Activated naive CD4-positive, alpha-beta T cell treated with anti-CD3 and anti-CD28 coated beads for 36 hours (primary cell): Measurements from ENCODE around the gene CLSTN2. TPM values are rescaled to one million over a fixed set of nuclear protein-coding genes. Genes with fewer than 3 reads are reported as not detected.

Source experiments
- CTCF ChIA-PET: fragments of 350-600 bp; sonication (Branson Sonifier 250); formaldehyde crosslinking; loops from one replicate; lab custom pipeline; 2021; ENCODE audit warnings: antibody characterized with exemption; lab: Charles Lee
- DNase-seq: peaks from one replicate; pipeline ENCODE4 v3.0.0-alpha.2; 2020
- H3K27ac Mint-ChIP-seq: one replicate; pipeline ENCODE4 v1.8.0; 2021; ENCODE audit warnings: mild to moderate bottlenecking, mixed read lengths
- H3K27me3 Mint-ChIP-seq: one replicate; pipeline ENCODE4 v1.8.0; 2021; ENCODE audit warnings: low read depth, mixed read lengths
- H3K36me3 Mint-ChIP-seq: one replicate; pipeline ENCODE4 v1.8.0; 2021; ENCODE audit warnings: low read depth, mixed read lengths
- H3K4me1 Mint-ChIP-seq: one replicate; pipeline ENCODE4 v1.8.0; 2021; ENCODE audit warnings: low read depth, mixed read lengths
- H3K4me3 Mint-ChIP-seq: one replicate; pipeline ENCODE4 v1.8.0; 2021; ENCODE audit warnings: mild to moderate bottlenecking, moderate library complexity, mixed read lengths
- H3K9me3 Mint-ChIP-seq: one replicate; pipeline ENCODE4 v1.8.0; 2021; ENCODE audit warnings: mixed read lengths
- intact Hi-C: fragments of 100-400 bp; cut with micrococcal nuclease; formaldehyde crosslinking; loops from one replicate; pipeline ENCODE4 v1.15.1; 2023
- total RNA-seq, 2 experiments: library from RNA; stranded (reverse); gene quantifications; one replicate each; pipeline ENCODE4 v1.2.3, GENCODE V29; 2021

The CLSTN2 gene
- total RNA-seq, 2 experiments from 2014 or later: not detected

GRCh38 chr3:140563206-140563760 lies 628.3 kb downstream of the CLSTN2 start:
- Mint-ChIP-seq H3K27ac (no peak overlapping the region), H3K9me3 (no peaks in the 10 kb centered on the region), H3K27me3 (peaks cover 2% of the 10 kb centered on the region), H3K4me1 (no peaks in the 10 kb centered on the region), H3K4me3 (no peak overlapping the region), H3K36me3 (no peaks in the 10 kb centered on the region)
- intact Hi-C loops: no loop called here
- CTCF ChIA-PET: no interaction called here
- DNase-seq: no peak

GRCh38 chr3:140568131-140568530 lies 633.1 kb downstream of the CLSTN2 start:
- Mint-ChIP-seq H3K27ac (no peak overlapping the region), H3K27me3 (no peaks in the 10 kb centered on the region), H3K4me3 (no peak overlapping the region), H3K36me3 (no peaks in the 10 kb centered on the region), H3K9me3 (no peaks in the 10 kb centered on the region), H3K4me1 (no peaks in the 10 kb centered on the region)
- DNase-seq: no peak
- CTCF ChIA-PET: no interaction called here
- intact Hi-C loops: no loop called here

GRCh38 chr3:140568842-140569520 lies 634.0 kb downstream of the CLSTN2 start:
- Mint-ChIP-seq H3K9me3 (no peaks in the 10 kb centered on the region), H3K27me3 (no peaks in the 10 kb centered on the region), H3K27ac (no peak overlapping the region), H3K36me3 (no peaks in the 10 kb centered on the region), H3K4me3 (no peak overlapping the region), H3K4me1 (no peaks in the 10 kb centered on the region)
- intact Hi-C loops: no loop called here
- no peak for DNase-seq
- CTCF ChIA-PET: no interaction called here

GRCh38 chr3:140570602-140571001 lies 635.6 kb downstream of the CLSTN2 start:
- no peaks in the 10 kb centered on the region for H3K9me3 Mint-ChIP-seq
- no peak for DNase-seq
- H3K27ac Mint-ChIP-seq: no peak overlapping the region

GRCh38 chr3:140571836-140572235 lies 636.9 kb downstream of the CLSTN2 start:
- CTCF ChIA-PET: interaction anchor here (1.6 kb wide), 1 partner anchor 9 kb away, joined by 3 read pairs; no protein-coding TSS in a partner anchor
- no peaks in the 10 kb centered on the region for H3K36me3 Mint-ChIP-seq
- no peaks in the 10 kb centered on the region for H3K9me3 Mint-ChIP-seq
- H3K4me1 Mint-ChIP-seq: no peaks in the 10 kb centered on the region
- no peak overlapping the region for H3K27ac Mint-ChIP-seq
- DNase-seq: no peak
- no peak overlapping the region for H3K4me3 Mint-ChIP-seq
- no peaks in the 10 kb centered on the region for H3K27me3 Mint-ChIP-seq
- intact Hi-C loops: no loop called here

More at GRCh38 chr3:140570602-140571001, 635.6 kb downstream of the CLSTN2 start:
- CTCF ChIA-PET: no interaction called here
- Mint-ChIP-seq H3K4me3 (no peak overlapping the region), H3K4me1 (no peaks in the 10 kb centered on the region), H3K27me3 (no peaks in the 10 kb centered on the region), H3K36me3 (no peaks in the 10 kb centered on the region)
- intact Hi-C loops: no loop called here

- H3K4me3 Mint-ChIP-seq: no peak overlapping the region
- no peaks in the 10 kb centered on the region for H3K4me1 Mint-ChIP-seq
- H3K27me3 Mint-ChIP-seq: no peaks in the 10 kb centered on the region
- DNase-seq: no peak
- no peaks in the 10 kb centered on the region for H3K36me3 Mint-ChIP-seq
- H3K9me3 Mint-ChIP-seq: no peaks in the 10 kb centered on the region
- CTCF ChIA-PET: interaction anchor here (1.6 kb wide), 1 partner anchor 10 kb away, joined by 3 read pairs; no protein-coding TSS in a partner anchor
- intact Hi-C loops: no loop called here
- H3K27ac Mint-ChIP-seq: no peak overlapping the region
These were observed 637.3 kb downstream of the CLSTN2 start for GRCh38 chr3:140572334-140572733.

- CTCF ChIA-PET: interaction anchor here (1.6 kb wide), 1 partner anchor 11 kb away, joined by 3 read pairs; no protein-coding TSS in a partner anchor
- H3K4me1 Mint-ChIP-seq: no peaks in the 10 kb centered on the region
- no peak overlapping the region for H3K27ac Mint-ChIP-seq
- intact Hi-C loops: no loop called here
- H3K4me3 Mint-ChIP-seq: no peak overlapping the region
- H3K27me3 Mint-ChIP-seq: no peaks in the 10 kb centered on the region
- DNase-seq: no peak
- H3K9me3 Mint-ChIP-seq: no peaks in the 10 kb centered on the region
- no peaks in the 10 kb centered on the region for H3K36me3 Mint-ChIP-seq
These were observed 638.0 kb downstream of the CLSTN2 start for GRCh38 chr3:140573011-140573410.

GRCh38 chr3:140574375-140574774 lies 639.4 kb downstream of the CLSTN2 start:
- peaks cover 2% of the 10 kb centered on the region for H3K27me3 Mint-ChIP-seq

GRCh38 chr3:140576449-140576848 lies 641.5 kb downstream of the CLSTN2 start:
- no peaks in the 10 kb centered on the region for H3K9me3 Mint-ChIP-seq
- no peak overlapping the region for H3K4me3 Mint-ChIP-seq

More at GRCh38 chr3:140574375-140574774, 639.4 kb downstream of the CLSTN2 start:
- intact Hi-C loops: no loop called here
- CTCF ChIA-PET: no interaction called here
- Mint-ChIP-seq H3K4me3 (no peak overlapping the region), H3K4me1 (no peaks in the 10 kb centered on the region), H3K36me3 (no peaks in the 10 kb centered on the region), H3K9me3 (no peaks in the 10 kb centered on the region), H3K27ac (no peak overlapping the region)
- no peak for DNase-seq

GRCh38 chr3:140577911-140578310 lies 642.9 kb downstream of the CLSTN2 start:
- no peaks in the 10 kb centered on the region for H3K36me3 Mint-ChIP-seq
- H3K27ac Mint-ChIP-seq: no peak overlapping the region
- H3K27me3 Mint-ChIP-seq: peaks cover 4% of the 10 kb centered on the region
- no peaks in the 10 kb centered on the region for H3K9me3 Mint-ChIP-seq
- CTCF ChIA-PET: no interaction called here
- no peaks in the 10 kb centered on the region for H3K4me1 Mint-ChIP-seq
- intact Hi-C loops: no loop called here
- H3K4me3 Mint-ChIP-seq: no peak overlapping the region
- no peak for DNase-seq

More at GRCh38 chr3:140576449-140576848, 641.5 kb downstream of the CLSTN2 start:
- H3K4me1 Mint-ChIP-seq: no peaks in the 10 kb centered on the region
- CTCF ChIA-PET: interaction anchor here (0.6 kb wide), 1 partner anchor 14 kb away, joined by 3 read pairs; no protein-coding TSS in a partner anchor
- no peak for DNase-seq
- intact Hi-C loops: no loop called here
- H3K36me3 Mint-ChIP-seq: no peaks in the 10 kb centered on the region
- H3K27me3 Mint-ChIP-seq: peaks cover 2% of the 10 kb centered on the region
- no peak overlapping the region for H3K27ac Mint-ChIP-seq

- no peak overlapping the region for H3K4me3 Mint-ChIP-seq
- no peak for DNase-seq
- CTCF ChIA-PET: no interaction called here
- H3K27me3 Mint-ChIP-seq: peaks cover 6% of the 10 kb centered on the region
- H3K27ac Mint-ChIP-seq: no peak overlapping the region
- no peaks in the 10 kb centered on the region for H3K4me1 Mint-ChIP-seq
- H3K36me3 Mint-ChIP-seq: no peaks in the 10 kb centered on the region
- intact Hi-C loops: no loop called here
- no peaks in the 10 kb centered on the region for H3K9me3 Mint-ChIP-seq
These were observed 644.3 kb downstream of the CLSTN2 start for GRCh38 chr3:140579260-140579659.

- Mint-ChIP-seq H3K27me3 (peaks cover 6% of the 10 kb centered on the region), H3K4me3 (no peak overlapping the region), H3K9me3 (no peaks in the 10 kb centered on the region), H3K36me3 (no peaks in the 10 kb centered on the region), H3K27ac (no peak overlapping the region), H3K4me1 (no peaks in the 10 kb centered on the region)
- CTCF ChIA-PET: no interaction called here
- DNase-seq: no peak
- intact Hi-C loops: no loop called here
These were observed 645.8 kb downstream of the CLSTN2 start for GRCh38 chr3:140580746-140581145.

GRCh38 chr3:140584549-140584948 lies 649.6 kb downstream of the CLSTN2 start:
- intact Hi-C loops: no loop called here
- H3K36me3 Mint-ChIP-seq: no peaks in the 10 kb centered on the region
- CTCF ChIA-PET: no interaction called here
- no peaks in the 10 kb centered on the region for H3K9me3 Mint-ChIP-seq
- H3K27ac Mint-ChIP-seq: no peak overlapping the region
- H3K4me3 Mint-ChIP-seq: no peak overlapping the region
- no peaks in the 10 kb centered on the region for H3K4me1 Mint-ChIP-seq
- H3K27me3 Mint-ChIP-seq: peaks cover 4% of the 10 kb centered on the region
- DNase-seq: no peak
